B cell (primary cell): ENCODE data around the gene SLU7.

Experiments
- CTCF ChIP-seq: fragments of 200-600 bp; IDR thresholded peaks from one replicate; pipeline ENCODE4 v1.8.0; 2022; ENCODE audit warnings: antibody characterized with exemption, mild to moderate bottlenecking
- EZH2 ChIP-seq: IDR thresholded peaks from 2 replicates; pipeline ENCODE4 v1.6.1; 2012; ENCODE audit warnings: borderline replicate concordance, low read depth, mild to moderate bottlenecking, moderate library complexity, low read length; ENCODE audit not compliant: insufficient read depth, poor library complexity, severe bottlenecking

GRCh38 chr5:160464466-160464797 lies 45.6 kb upstream of the SLU7 start:
- TF ChIP-seq CTCF (no peak), EZH2 (no peak)
